SJSA1 (cell line): ENCODE results near the gene RBX1. TPM values are rescaled to one million over a fixed set of nuclear protein-coding genes. Genes with fewer than 3 reads are reported as not detected.
"Not testable (repeated sequence)": the region's sequence is repeated elsewhere in the genome, so short reads cannot be mapped to it uniquely, and the experiment has no call there.

Source experiments
- DNase-seq, 2 experiments: peaks; one replicate each; pipeline ENCODE4 v3.0.0-alpha.2; 2015 to 2020; ENCODE audit warnings: low spot score in 2 of 2, low read depth in 1 of 2
- H3K27ac ChIP-seq: fragments of 250-450 bp; sonication (Bioruptor Pico); 2 replicates; pipeline ENCODE4 v1.5.1; 2020; ENCODE audit warnings: mild to moderate bottlenecking, moderate library complexity
- H3K27me3 ChIP-seq: fragments of 250-450 bp; sonication (Bioruptor Pico); replicated peaks from 2 replicates; pipeline ENCODE4 v1.5.1; 2020; ENCODE audit warnings: mild to moderate bottlenecking, moderate library complexity
- H3K36me3 ChIP-seq: fragments of 250-450 bp; sonication (Bioruptor Pico); 2 replicates; pipeline ENCODE4 v1.5.1; 2020; ENCODE audit warnings: mild to moderate bottlenecking
- H3K4me1 ChIP-seq: fragments of 250-450 bp; sonication (Bioruptor Pico); replicated peaks from 2 replicates; pipeline ENCODE4 v1.6.1; 2021; ENCODE audit warnings: mild to moderate bottlenecking
- H3K4me3 ChIP-seq: fragments of 250-450 bp; sonication (Bioruptor Pico); 2 replicates; pipeline ENCODE4 v1.5.1; 2020; ENCODE audit warnings: mild to moderate bottlenecking
- H3K9me3 ChIP-seq: fragments of 250-450 bp; sonication (Bioruptor Pico); replicated peaks from 2 replicates; pipeline ENCODE4 v1.5.1; 2020; ENCODE audit warnings: mild to moderate bottlenecking
- total RNA-seq: library from RNA; depleted of rRNA; stranded (reverse); fragments of >200 nt; shearing (Covaris generic); gene quantifications from 2 replicates; pipeline ENCODE4 v1.2.3, GENCODE V29; 2014

RBX1 gene
- total RNA-seq, 1 experiment from 2014 or later, result 105 TPM

DNA sequence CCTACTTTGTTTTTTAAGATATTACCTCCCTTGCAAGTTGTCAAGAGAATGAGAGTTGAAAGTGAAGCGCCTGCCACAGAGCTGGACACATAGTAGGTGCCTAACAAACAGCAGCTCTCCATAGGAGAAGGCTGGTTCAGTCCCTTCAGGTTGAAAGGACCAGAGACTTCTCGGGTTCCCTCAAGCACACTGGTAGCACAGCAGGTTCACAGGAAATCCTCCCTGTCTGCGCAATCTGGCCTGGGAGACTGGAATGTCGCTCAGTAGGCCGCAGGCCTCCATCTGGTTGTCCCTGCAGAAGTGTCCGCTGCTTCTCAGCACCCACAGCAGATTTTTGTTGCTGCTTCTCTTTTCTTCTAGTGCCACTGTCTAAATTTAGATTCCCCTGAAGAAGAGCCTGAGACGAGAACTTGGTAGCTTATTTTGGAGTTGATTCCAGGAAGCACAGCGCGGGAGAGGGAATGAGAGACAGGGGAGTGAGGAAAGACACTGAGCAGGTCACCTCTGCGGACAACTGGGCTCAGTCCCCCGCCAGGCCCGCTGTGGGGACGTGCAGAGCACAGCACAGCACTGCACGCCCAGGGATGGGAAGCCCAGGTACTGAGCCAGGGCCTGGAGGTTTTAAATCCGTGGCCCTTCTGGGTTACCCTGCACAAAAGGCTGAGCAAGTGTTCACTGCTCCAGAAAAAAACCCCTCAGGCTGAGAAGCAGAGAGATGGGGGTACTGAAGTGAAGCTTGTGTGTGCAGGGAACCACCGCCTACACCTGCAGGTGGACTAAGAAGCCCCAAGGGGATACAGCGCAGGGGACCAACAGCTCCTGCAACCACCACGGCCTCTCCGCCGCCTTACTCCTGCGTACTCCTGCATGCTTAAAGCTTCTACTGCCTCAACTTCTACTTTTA is 31.6 kb downstream of the RBX1 start:
- Histone ChIP-seq H3K4me3 (no peak overlapping the region), H3K27me3 (no peaks in the 10 kb centered on the region), H3K27ac (no peak overlapping the region), H3K9me3 (no peaks in the 10 kb centered on the region), H3K4me1 (no peaks in the 10 kb centered on the region), H3K36me3 (no peaks in the 10 kb centered on the region)
- DNase-seq, result no peak

- H3K4me1 ChIP-seq, result no peaks in the 10 kb centered on the region
- H3K36me3 ChIP-seq, result no peaks in the 10 kb centered on the region
- no peak for DNase-seq
- no peaks in the 10 kb centered on the region for H3K9me3 ChIP-seq
- H3K4me3 ChIP-seq, result no peak overlapping the region
- no peak overlapping the region for H3K27ac ChIP-seq
- peaks cover 5% of the 10 kb centered on the region; the same call in 1 of the 2 replicates for H3K27me3 ChIP-seq
Observed at GRCh38 chr22:40991298-40991697, 40.1 kb downstream of the RBX1 start.

- Histone ChIP-seq H3K36me3 (no peaks in the 10 kb centered on the region), H3K27me3 (no peaks in the 10 kb centered on the region; the same call in 1 of the 2 replicates), H3K27ac (no peak overlapping the region), H3K4me1 (no peaks in the 10 kb centered on the region), H3K9me3 (no peaks in the 10 kb centered on the region), H3K4me3 (no peak overlapping the region)
- no peak for DNase-seq
Observed at GRCh38 chr22:40995821-40996220, 44.6 kb downstream of the RBX1 start.

- H3K4me1 ChIP-seq, result no peaks in the 10 kb centered on the region
- no peak overlapping the region for H3K4me3 ChIP-seq
- no peaks in the 10 kb centered on the region for H3K27me3 ChIP-seq
- H3K9me3 ChIP-seq, result no peaks in the 10 kb centered on the region
- no peaks in the 10 kb centered on the region for H3K36me3 ChIP-seq
- no peak overlapping the region for H3K27ac ChIP-seq
- no peak for DNase-seq
Observed at GRCh38 chr22:40997520-40997919, 46.3 kb downstream of the RBX1 start.

DNA sequence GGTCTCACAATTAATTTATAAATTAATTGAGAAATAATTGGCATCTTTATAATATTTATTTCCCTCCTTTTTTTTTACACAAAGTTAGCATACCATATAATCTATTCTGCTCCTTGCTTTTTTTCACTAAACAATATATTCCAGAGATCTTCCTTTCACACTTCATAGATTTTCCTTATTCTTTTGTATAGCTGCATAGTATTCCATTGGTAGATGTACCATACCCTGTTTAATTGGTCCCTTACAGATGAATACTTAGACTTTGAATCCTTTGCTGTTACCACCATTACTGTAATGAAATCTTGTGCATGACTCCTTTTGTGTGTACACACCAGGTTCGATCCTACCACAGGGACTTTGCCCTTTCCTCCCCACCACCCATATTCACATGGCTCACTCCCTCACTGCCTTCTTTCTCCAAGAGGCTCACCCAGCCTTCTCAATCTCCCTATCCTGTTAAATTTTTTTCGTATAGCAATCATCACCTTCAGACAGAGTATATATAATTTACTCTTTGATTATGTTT is 48.9 kb downstream of the RBX1 start:
- Histone ChIP-seq H3K4me3 (no peak overlapping the region), H3K36me3 (no peaks in the 10 kb centered on the region), H3K27ac (no peak overlapping the region), H3K4me1 (no peaks in the 10 kb centered on the region), H3K27me3 (no peaks in the 10 kb centered on the region), H3K9me3 (no peaks in the 10 kb centered on the region)
- DNase-seq, result no peak

DNA sequence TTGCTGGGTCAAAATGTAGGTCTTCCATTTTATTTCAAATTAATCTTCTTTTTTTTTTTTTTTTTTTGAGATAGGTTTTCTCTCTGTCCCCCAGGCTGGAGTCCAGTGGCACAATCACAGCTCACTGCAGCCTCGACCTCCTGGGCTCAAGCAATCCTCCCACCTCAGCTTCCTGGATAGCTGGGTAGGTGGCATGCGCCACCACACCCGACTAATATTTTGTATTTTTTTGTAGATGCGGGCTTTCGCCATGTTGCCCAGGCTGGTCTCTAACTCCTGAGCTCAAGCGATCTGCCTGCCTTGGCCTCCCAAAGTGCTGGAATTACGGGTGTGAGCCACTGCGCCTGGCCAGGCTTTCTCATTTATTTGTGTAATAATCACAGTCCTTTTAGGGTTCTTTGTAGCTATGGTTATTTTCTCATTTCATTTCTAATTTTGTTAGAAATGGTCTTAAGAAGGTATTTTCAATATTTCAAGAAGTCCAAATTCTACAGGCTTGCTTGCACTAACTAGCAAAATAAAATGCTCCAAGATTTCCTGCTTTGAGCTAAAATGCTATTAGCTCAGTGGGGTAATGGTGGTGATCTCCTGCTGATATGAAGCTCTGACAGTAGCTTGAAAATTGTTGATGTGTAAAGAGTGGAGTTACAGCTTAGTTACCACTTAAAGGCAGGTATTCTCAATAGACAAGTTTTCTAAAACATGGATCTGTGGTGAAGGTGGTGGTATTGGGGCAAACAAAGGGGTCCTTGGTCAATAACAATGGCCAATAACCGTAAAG is 50.0 kb downstream of the RBX1 start:
- no peaks in the 10 kb centered on the region for H3K27me3 ChIP-seq
- no peaks in the 10 kb centered on the region for H3K36me3 ChIP-seq
- no peak overlapping the region for H3K4me3 ChIP-seq
- H3K9me3 ChIP-seq, result no peaks in the 10 kb centered on the region
- H3K4me1 ChIP-seq, result no peaks in the 10 kb centered on the region
- no peak for DNase-seq
- no peak overlapping the region for H3K27ac ChIP-seq

DNA sequence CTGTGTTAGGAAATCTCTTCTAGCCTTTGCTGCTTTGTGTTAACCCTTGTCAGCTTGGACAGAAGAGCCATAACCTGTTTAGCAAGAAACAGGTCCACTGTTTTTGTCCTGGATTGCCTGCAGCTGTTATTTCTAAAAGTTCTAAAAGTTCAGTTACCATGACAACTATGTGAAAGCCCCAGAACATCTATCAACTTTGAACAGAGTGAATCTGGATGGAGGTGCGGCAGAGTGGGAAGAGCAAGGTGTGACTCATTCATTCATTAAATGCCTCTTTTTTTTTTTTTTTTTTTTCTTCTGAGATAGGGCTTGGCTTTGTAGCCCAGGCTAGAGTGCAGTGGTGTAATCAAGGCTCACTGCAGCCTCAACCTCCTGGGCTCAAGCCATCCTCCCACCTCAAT is 50.5 kb downstream of the RBX1 start:
- Histone ChIP-seq H3K36me3 (no peaks in the 10 kb centered on the region), H3K4me1 (no peaks in the 10 kb centered on the region), H3K4me3 (no peak overlapping the region), H3K9me3 (no peaks in the 10 kb centered on the region), H3K27me3 (no peaks in the 10 kb centered on the region), H3K27ac (no peak overlapping the region)
- DNase-seq, result no peak

GRCh38 chr22:41002386-41002785 is 51.2 kb downstream of the RBX1 start:
- not testable (repeated sequence) for H3K4me1 ChIP-seq, H3K4me3 ChIP-seq, DNase-seq, H3K27me3 ChIP-seq, H3K27ac ChIP-seq, H3K9me3 ChIP-seq, H3K36me3 ChIP-seq

DNA sequence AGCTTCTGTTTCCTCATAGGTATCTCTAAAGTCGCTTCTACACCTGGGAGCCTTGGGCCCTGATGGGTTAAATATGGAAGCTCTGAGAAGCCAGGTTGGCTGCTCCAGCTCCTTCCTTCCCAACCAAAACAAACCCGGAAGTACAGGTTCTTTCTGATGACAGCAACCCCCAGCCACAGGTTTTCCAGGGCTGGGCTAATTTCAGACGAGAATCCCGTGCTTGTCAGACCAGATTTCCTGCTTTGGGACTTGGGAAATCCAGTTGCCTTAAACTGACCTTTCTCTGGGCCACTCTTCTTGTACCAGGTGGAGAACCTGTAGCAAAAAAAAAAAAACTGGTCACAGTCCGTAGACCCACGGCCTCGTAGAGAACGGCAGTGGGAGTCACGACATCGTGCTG is 51.9 kb downstream of the RBX1 start:
- Histone ChIP-seq H3K27ac (no peak overlapping the region), H3K9me3 (no peaks in the 10 kb centered on the region), H3K4me1 (no peaks in the 10 kb centered on the region)

GRCh38 chr22:41003976-41004375 is 52.8 kb downstream of the RBX1 start:
- Histone ChIP-seq H3K9me3 (no peaks in the 10 kb centered on the region), H3K36me3 (no peaks in the 10 kb centered on the region), H3K27ac (no peak overlapping the region), H3K4me1 (no peaks in the 10 kb centered on the region), H3K27me3 (no peaks in the 10 kb centered on the region), H3K4me3 (no peak overlapping the region)
- no peak for DNase-seq

More for the DNA sequence above, 51.9 kb downstream of the RBX1 start:
- Histone ChIP-seq H3K4me3 (no peak overlapping the region), H3K36me3 (no peaks in the 10 kb centered on the region), H3K27me3 (no peaks in the 10 kb centered on the region)
- DNase-seq, result no peak

DNA sequence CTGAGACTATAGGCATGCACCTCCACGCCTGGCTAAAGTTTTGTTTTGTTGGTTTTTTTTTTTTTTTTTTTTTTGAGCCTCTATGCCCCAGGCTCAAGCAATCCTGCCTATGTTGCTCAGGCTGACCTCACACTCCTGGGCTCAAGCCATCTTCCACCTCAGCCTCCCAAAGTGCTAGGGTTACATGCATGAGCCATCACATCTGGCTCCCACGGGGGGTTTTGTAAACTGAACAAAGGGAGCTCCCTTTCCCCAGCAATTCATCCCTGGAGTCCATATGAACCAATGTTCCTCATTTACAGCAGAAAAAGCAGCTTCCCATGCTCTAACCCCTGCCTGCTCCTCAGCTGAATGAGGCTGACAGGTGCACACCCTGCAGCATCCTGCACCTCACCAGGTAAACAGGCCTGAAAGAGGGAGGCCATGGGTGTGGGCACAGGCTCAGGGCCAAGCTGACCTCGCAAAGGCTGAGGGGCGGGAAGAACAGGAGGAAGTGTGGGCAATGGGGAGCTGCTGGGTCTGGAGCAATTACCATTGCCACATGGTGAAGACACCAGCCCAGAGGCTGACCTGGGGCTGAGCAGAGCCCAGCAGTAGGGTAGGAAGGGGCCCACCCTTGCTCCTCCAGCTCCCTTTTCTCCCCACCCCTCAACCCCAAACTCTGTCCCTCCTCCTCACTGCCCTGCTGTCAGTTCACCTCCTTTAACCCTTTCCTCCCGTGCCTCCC is 58.2 kb downstream of the RBX1 start:
- H3K27ac ChIP-seq, result no peak overlapping the region
- H3K27me3 ChIP-seq, result no peaks in the 10 kb centered on the region
- no peaks in the 10 kb centered on the region for H3K9me3 ChIP-seq
- no peaks in the 10 kb centered on the region for H3K4me1 ChIP-seq
- no peak for DNase-seq
- no peak overlapping the region for H3K4me3 ChIP-seq
- H3K36me3 ChIP-seq, result no peaks in the 10 kb centered on the region

- no peaks in the 10 kb centered on the region for H3K27me3 ChIP-seq
- no peak overlapping the region for H3K27ac ChIP-seq
- DNase-seq, result no peak
- no peaks in the 10 kb centered on the region for H3K9me3 ChIP-seq
- H3K36me3 ChIP-seq, result no peaks in the 10 kb centered on the region
- no peak overlapping the region for H3K4me3 ChIP-seq
- H3K4me1 ChIP-seq, result no peaks in the 10 kb centered on the region
Observed at GRCh38 chr22:41015003-41015402, 63.8 kb downstream of the RBX1 start.

DNA sequence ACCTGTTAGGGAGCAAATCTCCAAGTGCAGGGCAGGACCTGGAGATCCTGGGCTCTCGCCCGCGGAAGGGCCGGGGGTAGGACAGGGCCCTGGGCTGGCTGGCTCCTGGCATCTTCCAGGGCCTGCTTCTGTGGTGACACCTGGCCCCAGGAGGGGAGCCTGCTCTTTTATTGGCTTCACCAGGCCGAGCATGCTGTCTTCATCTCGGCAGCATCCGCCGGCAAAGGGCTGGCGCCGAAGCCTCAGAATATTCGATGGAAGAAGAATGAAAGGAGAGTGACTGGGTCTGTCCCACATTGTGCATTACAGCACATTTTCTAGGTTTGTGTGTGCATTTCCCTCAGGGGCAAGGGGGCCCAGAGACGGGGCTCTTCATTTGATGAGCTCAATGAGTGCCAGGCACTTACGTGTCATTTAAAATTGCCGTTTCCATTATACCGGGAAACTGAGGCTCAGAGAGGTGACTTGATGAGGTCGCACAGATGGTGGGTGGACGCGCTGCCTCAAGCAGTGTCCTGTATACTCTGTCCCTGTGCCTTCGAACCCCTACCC is 70.0 kb downstream of the RBX1 start:
- peak in 1 of 2 experiments; percentile 39 for DNase-seq

More for the DNA sequence above, 70.0 kb downstream of the RBX1 start:
- peaks cover 21% of the 10 kb centered on the region for H3K4me1 ChIP-seq
- peak overlapping the region; percentile 95 for H3K27ac ChIP-seq
- no peaks in the 10 kb centered on the region for H3K27me3 ChIP-seq
- no peaks in the 10 kb centered on the region; the same call in 1 of the 2 replicates for H3K9me3 ChIP-seq
- H3K4me3 ChIP-seq, result peak overlapping the region; percentile 70
- no peaks in the 10 kb centered on the region for H3K36me3 ChIP-seq
